Activated T-helper 1 cell treated with anti-CD3 and anti-CD28 coated beads, Interleukin-12 subunit alpha, Interleukin-12 subunit beta, Interleukin-2, Interleukin-4 antibody, amounts not matched to agents 30 ng/mL and 10 ng/mL and 1 ng/mL, durations not matched to agents 14 hours and 24 hours and 36 hours (primary cell): Measurements from ENCODE around the gene ME1. TPM values are rescaled to one million over a fixed set of nuclear protein-coding genes. Genes with fewer than 3 reads are reported as not detected.
"Not testable (repeated sequence)": the region's sequence is repeated elsewhere in the genome, so short reads cannot be mapped to it uniquely, and the experiment has no call there.

Experiments used
- DNase-seq: peaks from one replicate; pipeline ENCODE4 v3.0.0; 2021; ENCODE audit warnings: low spot score
- H3K27ac Mint-ChIP-seq: one replicate; pipeline ENCODE4 v1.8.0; 2021; ENCODE audit warnings: mild to moderate bottlenecking, mixed read lengths
- H3K27me3 Mint-ChIP-seq: one replicate; pipeline ENCODE4 v1.8.0; 2022; ENCODE audit warnings: mild to moderate bottlenecking, moderate library complexity, mixed read lengths; ENCODE audit not compliant: insufficient read depth
- H3K36me3 Mint-ChIP-seq: one replicate; pipeline ENCODE4 v1.8.0; 2021; ENCODE audit warnings: low read depth, mixed read lengths
- H3K4me1 Mint-ChIP-seq: one replicate; pipeline ENCODE4 v1.8.0; 2021; ENCODE audit warnings: low read depth, mixed read lengths
- H3K4me3 Mint-ChIP-seq: one replicate; pipeline ENCODE4 v1.8.0; 2021; ENCODE audit warnings: mild to moderate bottlenecking, moderate library complexity, mixed read lengths
- H3K9me3 Mint-ChIP-seq: one replicate; pipeline ENCODE4 v1.8.0; 2021; ENCODE audit warnings: mixed read lengths
- intact Hi-C: fragments of 100-400 bp; cut with micrococcal nuclease; formaldehyde crosslinking; loops from one replicate; pipeline ENCODE4 v1.15.1; 2024
- total RNA-seq: library from RNA; stranded (reverse); gene quantifications from 2 replicates; pipeline ENCODE4 v1.2.3, GENCODE V29; 2022

Gene ME1
- total RNA-seq, 1 donor from 2014 or later: not detected

DNA sequence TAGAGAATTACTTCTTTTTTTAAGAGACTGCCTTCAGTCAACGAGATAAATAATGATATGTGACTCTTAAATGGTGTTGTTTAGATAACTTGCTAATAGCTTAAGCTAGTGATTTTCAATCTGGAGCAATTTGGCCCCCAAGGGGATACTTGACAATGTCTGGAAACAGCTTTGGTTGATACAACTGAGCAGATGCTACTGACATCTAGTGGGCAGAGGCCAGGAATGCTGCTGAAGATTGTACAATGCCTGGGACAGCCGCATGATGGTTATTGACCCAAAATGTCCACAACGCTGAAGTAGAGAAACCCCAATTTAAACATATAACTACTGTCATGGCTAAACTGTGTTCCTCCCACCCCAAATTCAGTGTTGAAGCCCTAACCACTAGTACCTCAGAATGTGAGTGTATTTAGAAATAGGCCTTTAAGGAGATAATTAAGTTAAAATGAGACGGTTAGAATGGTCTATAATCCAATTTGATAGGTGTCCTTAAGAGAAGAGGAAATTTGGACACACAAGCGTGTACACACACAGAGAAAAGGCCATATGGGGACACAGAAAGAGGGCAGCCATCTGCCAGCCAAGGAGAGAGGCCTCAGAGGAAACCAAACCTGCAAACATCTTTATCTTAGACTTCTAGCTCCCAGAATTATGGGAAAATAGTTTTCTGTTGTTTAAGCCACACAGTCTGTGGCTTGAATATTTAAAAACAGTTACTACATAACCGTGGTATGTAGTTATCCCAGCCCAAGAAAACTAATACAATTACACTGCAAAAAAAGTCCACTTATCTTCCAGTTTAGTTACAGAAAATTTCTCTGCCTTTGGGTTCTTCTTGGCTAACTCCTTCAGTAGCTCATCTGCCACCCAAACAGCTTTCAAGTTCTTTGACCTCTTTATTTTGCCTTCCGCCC is 215.5 kb downstream of the ME1 start:
- intact Hi-C loops: loop anchor here (1.0 kb wide), 3 partner anchors 22 to 945 kb away; partner anchors contain the start of genes DOP1A, PGM3 and RWDD2A
- Mint-ChIP-seq H3K9me3 (no peaks in the 10 kb centered on the region), H3K4me1 (no peaks in the 10 kb centered on the region), H3K36me3 (no peaks in the 10 kb centered on the region), H3K4me3 (no peak overlapping the region), H3K27me3 (peaks cover 19% of the 10 kb centered on the region), H3K27ac (no peak overlapping the region)
- peak; percentile 40 for DNase-seq

DNA sequence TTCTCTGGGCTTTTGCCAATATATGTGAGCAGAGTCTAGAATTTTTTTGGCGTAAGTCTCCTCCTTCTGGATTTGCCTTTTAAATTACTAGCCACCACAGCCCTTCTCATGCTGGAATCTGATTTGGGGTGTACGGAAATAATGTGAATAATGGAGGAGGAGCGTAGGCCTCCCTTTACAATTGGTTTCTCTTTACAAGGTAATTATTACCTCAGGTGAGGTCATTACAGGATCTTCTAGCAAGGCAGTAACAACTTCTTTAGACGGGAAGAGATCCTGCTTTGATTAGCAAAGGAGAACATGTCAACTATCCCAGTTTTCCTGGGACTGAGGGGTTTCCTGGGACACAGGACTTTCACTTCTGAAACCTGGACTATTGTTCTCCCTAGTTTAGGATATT is 228.8 kb downstream of the ME1 start:
- H3K27ac Mint-ChIP-seq: no peak overlapping the region
- intact Hi-C loops: no loop called here
- H3K9me3 Mint-ChIP-seq: no peaks in the 10 kb centered on the region
- no peak overlapping the region for H3K4me3 Mint-ChIP-seq
- no peaks in the 10 kb centered on the region for H3K36me3 Mint-ChIP-seq
- H3K4me1 Mint-ChIP-seq: no peaks in the 10 kb centered on the region
- DNase-seq: no peak
- H3K27me3 Mint-ChIP-seq: peaks cover 9% of the 10 kb centered on the region

DNA sequence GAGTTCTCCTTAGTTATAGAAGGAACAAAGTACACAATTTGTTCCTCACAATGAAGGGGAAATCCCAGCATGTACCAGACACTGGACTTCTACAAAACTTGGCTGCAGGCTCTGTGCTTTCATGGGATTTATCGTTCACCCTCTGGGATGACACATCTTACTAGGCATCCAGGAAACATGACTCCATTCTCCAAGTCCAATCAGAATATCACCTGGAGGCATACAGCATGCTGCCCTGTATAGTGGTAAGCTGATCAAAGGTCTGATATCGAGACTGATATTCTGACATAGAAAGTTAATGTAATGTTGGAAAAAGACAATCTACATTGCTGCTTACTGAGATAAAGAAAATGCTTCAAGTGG is 231.0 kb downstream of the ME1 start:
- Mint-ChIP-seq H3K9me3 (no peaks in the 10 kb centered on the region), H3K27me3 (peaks cover 9% of the 10 kb centered on the region), H3K27ac (no peak overlapping the region), H3K4me1 (peaks cover 9% of the 10 kb centered on the region), H3K36me3 (no peaks in the 10 kb centered on the region), H3K4me3 (no peak overlapping the region)
- DNase-seq: no peak
- intact Hi-C loops: loop anchor here (10.0 kb wide), 2 partner anchors 655 to 1445 kb away; partner anchors contain the start of genes CYB5R4, RIPPLY2 and TENT5A

DNA sequence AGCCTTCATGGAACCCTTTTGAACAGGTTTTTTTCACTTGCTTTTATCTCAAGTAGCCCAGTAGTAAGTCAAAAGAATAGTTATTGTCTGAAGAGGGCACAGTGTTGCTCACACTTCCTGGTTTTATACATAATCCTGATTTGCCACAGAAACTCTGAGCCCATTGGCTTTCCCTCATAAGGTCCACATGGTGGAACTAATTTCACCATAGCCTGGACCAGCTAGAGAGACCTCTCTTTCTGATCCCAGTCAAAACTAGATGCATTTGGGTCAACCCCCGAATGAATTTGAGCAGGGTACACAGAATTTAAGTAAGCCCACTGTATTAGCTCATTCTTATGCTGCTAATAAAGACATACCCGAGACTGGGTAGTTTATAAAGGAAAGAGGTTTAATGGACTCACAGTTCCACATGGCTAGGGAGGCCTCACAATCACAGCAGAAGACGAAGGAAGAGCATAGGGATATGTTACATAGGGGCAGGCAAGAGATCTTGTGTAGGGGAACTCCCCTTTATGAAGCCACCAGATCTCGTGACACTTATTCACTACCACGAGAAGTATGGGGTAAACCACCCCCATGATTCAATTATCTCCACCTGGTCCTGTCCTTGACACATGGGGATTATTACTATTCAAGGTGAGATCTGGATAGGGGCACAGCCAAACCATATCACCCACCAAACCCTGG is 231.5 kb downstream of the ME1 start:
- intact Hi-C loops: loop anchor here (10.0 kb wide), 2 partner anchors 655 to 1445 kb away; partner anchors contain the start of genes CYB5R4, RIPPLY2 and TENT5A
- Mint-ChIP-seq H3K27me3 (peaks cover 10% of the 10 kb centered on the region), H3K4me1 (peaks cover 14% of the 10 kb centered on the region), H3K4me3 (no peak overlapping the region), H3K36me3 (peaks cover 1% of the 10 kb centered on the region), H3K27ac (no peak overlapping the region), H3K9me3 (no peaks in the 10 kb centered on the region)
- no peak for DNase-seq

DNA sequence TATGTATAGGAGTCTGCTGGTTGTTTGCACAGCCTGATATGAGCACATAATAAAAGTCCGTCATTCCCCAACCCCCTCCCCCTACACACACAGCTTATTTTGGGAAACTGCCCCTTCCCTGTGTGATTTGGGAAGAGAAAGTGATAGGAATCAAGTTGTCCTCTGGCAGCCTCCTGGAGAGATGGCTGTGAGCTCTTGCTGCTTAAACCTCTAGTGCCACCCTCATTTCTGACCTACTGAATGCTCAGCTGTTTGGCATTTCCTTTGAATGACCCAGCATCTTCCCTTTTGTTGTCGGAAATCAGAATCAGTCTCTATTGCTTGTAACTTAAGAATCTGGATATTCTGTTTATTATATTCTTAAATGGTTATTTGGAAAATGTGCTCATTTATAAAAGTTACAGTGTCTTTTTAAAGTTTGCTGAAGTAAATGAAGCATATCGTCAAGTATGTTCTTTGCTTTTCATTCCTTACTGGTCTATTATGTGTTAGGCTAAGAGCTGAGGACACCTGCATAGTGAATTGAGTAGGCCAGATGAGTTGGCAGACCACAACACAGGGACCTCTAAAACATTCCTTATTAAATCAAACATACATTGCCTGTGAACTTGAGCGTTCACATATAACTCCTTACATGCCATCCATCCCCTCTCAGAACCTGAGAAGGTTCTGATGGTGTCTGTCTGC is 232.2 kb downstream of the ME1 start:
- Mint-ChIP-seq H3K36me3 (peaks cover 2% of the 10 kb centered on the region), H3K27ac (no peak overlapping the region), H3K27me3 (peaks cover 11% of the 10 kb centered on the region), H3K4me1 (peaks cover 17% of the 10 kb centered on the region), H3K4me3 (no peak overlapping the region), H3K9me3 (no peaks in the 10 kb centered on the region)
- intact Hi-C loops: loop anchor here (10.0 kb wide), 2 partner anchors 656 to 1444 kb away; partner anchors contain the start of genes CYB5R4, RIPPLY2 and TENT5A
- DNase-seq: no peak

DNA sequence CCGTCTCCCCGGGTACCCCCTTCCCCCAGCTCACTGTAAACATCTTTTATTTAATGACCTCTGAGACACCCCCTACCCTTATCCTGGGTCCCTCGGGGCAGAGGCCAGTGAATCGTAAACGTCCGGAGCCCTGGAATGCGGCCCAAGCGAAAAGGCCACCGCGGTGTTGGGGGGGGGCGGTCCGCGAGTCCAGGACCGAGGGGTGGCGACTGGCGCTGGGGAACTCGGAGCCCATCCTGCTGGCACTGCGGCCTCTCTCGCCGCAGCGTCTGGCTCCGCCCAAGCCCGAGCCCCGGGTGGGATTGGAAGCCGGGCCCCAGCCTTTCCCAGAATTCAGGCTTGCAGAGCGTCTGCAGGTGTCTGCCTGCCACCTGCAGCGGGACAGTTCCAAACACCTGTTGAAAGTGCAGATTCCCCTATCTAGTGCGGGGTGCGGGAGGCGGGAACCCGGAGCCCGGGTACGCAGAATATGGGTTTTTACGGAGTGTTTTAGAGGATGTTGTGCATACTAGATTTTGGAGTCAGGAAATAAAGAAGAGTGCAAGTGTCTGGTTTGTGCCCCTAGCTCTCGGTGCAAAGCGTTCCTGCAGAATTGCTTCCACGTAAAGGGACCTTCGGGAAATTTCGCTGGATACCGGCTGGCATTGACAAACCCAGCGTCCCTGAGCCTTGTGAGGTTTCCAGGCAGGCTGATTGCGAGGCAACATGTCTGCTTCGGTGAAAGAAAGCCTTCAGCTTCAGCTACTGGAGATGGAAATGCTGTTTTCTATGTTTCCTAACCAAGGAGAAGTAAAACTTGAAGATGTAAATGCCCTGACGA is 236.9 kb downstream of the ME1 start:
- peak overlapping the region; percentile 98 for H3K4me3 Mint-ChIP-seq
- H3K9me3 Mint-ChIP-seq: no peaks in the 10 kb centered on the region
- DNase-seq: peak; percentile 5
- intact Hi-C loops: loop anchor here (1.0 to 10.0 kb wide), 5 partner anchors 21 to 1439 kb away; partner anchors contain the start of genes CYB5R4, DOP1A, IBTK and RIPPLY2
- H3K4me1 Mint-ChIP-seq: peaks cover 36% of the 10 kb centered on the region
- H3K27me3 Mint-ChIP-seq: peaks cover 2% of the 10 kb centered on the region
- H3K27ac Mint-ChIP-seq: no peak overlapping the region
- H3K36me3 Mint-ChIP-seq: peaks cover 7% of the 10 kb centered on the region

DNA sequence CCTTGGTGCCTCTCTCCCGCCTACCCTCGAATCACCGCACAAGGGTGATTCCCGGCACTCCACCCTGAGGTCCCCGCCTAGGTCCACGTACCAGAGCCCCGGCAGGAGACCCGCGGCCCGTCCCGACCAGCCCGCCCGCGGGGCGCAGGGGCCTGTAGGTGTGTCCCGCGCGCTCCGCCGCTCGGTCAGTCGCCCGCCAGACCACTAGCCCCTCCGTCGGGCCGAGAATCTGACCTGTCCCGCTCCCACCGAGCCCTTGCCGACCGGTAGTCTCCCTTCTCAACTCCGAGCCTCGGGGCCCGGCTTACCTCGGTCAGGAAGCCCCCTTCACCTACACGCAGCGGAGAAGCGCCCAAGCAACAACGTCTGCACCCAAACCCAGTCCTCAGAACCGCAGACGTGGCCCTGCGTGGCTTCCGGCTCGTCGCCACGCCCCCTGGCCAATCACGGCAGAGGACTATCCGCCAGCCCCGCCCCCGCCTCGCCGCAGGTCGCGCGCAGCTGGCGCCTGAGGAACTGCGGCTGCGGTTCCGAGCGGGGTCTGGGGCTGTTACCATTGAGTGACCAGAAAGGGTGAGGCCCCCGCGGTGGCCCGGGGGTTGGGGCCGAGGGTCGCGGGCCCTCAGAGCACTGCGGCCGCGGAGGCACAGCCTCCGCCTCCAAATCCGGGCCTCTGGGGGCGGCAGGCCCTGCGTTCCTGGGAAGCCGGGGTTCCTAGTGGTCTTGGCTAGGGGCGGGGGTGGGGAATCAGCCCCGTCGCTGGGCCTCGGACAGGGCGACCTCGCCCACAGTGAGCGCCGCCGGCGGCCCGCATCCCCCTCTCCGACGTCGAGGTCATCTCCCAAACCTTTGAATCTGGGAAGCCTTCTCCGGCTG is 237.7 kb downstream of the ME1 start, which contains the start of the genes PGM3 and RWDD2A:
TSS of gene PGM3 (minus strand) at position 395 of the 876 bp plus-strand sequence. CDS start 2,253 bp downstream, outside the sequence.
TSS of gene RWDD2A (plus strand) at position 487 of the 876 bp plus-strand sequence. CDS start 1,095 bp downstream, outside the sequence.
- peak within 1 kb of the TSS; percentile 94 for H3K27ac Mint-ChIP-seq

DNA sequence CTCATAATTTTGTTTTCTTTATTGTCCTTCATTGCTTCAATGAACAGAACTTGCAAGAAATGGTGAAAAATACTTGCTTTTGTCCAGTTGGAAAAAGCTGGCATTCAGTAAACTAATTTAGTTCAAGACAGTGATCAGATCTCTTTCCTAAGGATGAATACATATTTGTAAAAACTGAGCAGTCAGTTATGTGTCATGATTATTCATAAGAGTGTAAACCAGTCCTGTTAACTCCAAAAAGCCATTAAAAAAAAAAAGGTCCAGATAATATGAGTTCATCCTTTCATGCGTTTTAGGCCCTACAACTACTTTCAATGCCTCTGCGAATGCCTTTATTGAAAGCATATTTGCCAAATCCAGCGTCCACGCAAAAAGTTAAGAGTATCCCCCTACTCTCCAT is 238.4 kb downstream of the ME1 start:
- Mint-ChIP-seq H3K27ac (peak overlapping the region; percentile 94), H3K9me3 (no peaks in the 10 kb centered on the region)

More for the DNA sequence above, 237.7 kb downstream of the ME1 start, which contains the start of the genes PGM3 and RWDD2A:
- H3K36me3 Mint-ChIP-seq: peaks cover 7% of the 10 kb centered on the region
- no peaks in the 10 kb centered on the region for H3K9me3 Mint-ChIP-seq
- H3K4me3 Mint-ChIP-seq: peak within 1 kb of the TSS; percentile 98
- peak; percentile 85 for DNase-seq
- intact Hi-C loops: loop anchor here (1.0 to 10.0 kb wide), 5 partner anchors 22 to 1438 kb away; partner anchors contain the start of genes CYB5R4, DOP1A, IBTK and RIPPLY2
- H3K4me1 Mint-ChIP-seq: peaks cover 38% of the 10 kb centered on the region
- peaks cover 2% of the 10 kb centered on the region for H3K27me3 Mint-ChIP-seq

DNA sequence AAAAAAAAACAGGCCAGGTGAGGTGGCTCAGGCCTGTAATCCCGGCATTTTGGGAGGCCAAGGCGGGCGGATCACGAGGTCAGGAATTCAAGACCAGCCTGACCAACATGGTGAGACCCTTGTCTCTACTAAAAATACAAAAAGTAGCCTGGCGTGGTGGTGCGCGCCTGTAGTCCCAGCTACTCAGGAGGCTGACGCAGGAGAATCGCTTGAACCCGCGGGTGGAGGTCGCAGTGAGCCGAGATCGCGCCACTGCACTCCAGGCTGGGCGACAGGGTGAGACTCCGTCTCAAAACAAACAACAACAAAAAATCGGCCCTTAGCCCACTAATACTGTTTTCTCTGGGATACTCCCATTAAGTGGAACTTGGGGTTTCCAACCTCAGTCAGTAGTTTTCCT is 238.9 kb downstream of the ME1 start:
- Mint-ChIP-seq H3K4me1 (peaks cover 38% of the 10 kb centered on the region), H3K4me3 (peak overlapping the region; percentile 98)
- H3K27ac Mint-ChIP-seq, H3K27me3 Mint-ChIP-seq, DNase-seq, H3K9me3 Mint-ChIP-seq, H3K36me3 Mint-ChIP-seq: not testable (repeated sequence)
- intact Hi-C loops: loop anchor here (2.0 to 10.0 kb wide), 3 partner anchors 663 to 1437 kb away; partner anchors contain the start of genes CYB5R4, IBTK, RIPPLY2 and TENT5A

More for the DNA sequence above, 238.4 kb downstream of the ME1 start:
- Mint-ChIP-seq H3K27me3 (peaks cover 2% of the 10 kb centered on the region), H3K36me3 (peaks cover 7% of the 10 kb centered on the region), H3K4me1 (peaks cover 38% of the 10 kb centered on the region), H3K4me3 (peak overlapping the region; percentile 98)
- intact Hi-C loops: loop anchor here (2.0 to 10.0 kb wide), 3 partner anchors 662 to 1438 kb away; partner anchors contain the start of genes CYB5R4, IBTK, RIPPLY2 and TENT5A
- no peak for DNase-seq

DNA sequence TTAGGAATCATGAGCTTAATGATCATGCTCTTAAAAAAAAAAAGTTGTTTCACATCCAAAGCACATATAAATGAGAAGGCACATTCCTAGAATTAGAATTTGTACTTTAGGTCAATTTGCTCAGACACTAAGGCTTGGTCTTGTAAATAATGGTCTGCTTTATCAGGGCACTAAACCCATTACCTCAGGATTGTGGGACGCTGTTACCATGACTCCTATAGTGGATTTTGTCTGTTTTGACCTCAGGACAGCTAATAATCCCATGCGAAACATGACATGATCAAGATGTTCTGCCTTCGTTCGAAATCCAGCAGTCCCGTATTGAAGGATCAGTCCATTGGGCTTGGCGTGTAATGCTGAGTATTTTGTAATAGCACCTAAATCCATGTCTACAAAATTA is 240.2 kb downstream of the ME1 start:
- peaks cover 11% of the 10 kb centered on the region for H3K36me3 Mint-ChIP-seq
- intact Hi-C loops: loop anchor here (10.0 kb wide), 2 partner anchors 664 to 1436 kb away; partner anchors contain the start of genes CYB5R4, RIPPLY2 and TENT5A
- peaks cover 34% of the 10 kb centered on the region for H3K4me1 Mint-ChIP-seq
- H3K9me3 Mint-ChIP-seq: no peaks in the 10 kb centered on the region
- peak overlapping the region; percentile 61 for H3K4me3 Mint-ChIP-seq
- DNase-seq: no peak
- H3K27me3 Mint-ChIP-seq: peaks cover 2% of the 10 kb centered on the region
- no peak overlapping the region for H3K27ac Mint-ChIP-seq

DNA sequence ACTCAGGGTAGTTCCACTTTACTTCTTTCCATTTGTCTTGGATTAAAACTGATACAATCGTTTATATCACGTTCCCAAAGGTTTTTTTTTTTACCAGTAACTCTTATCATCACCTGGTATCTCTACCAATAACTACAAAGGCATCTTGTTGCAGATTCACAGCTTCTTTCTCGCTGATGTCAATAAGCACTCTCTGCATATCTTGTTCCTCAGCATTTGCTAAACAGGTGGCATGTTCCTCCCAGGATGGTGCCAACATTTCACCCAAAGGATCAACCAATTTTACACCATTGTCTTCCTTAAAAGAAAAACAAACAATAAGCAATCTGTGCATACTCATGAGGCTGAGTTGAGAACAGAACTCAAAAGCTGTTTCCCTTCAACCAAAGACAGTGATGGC is 242.3 kb downstream of the ME1 start:
- Mint-ChIP-seq H3K36me3 (peaks cover 15% of the 10 kb centered on the region), H3K9me3 (no peaks in the 10 kb centered on the region), H3K4me3 (no peak overlapping the region), H3K27ac (no peak overlapping the region), H3K4me1 (peaks cover 21% of the 10 kb centered on the region), H3K27me3 (no peaks in the 10 kb centered on the region)
- intact Hi-C loops: no loop called here
- no peak for DNase-seq
